PC-9 (cell line): ENCODE measurements around the gene LNX1. TPM values are rescaled to one million over a fixed set of nuclear protein-coding genes. Genes with fewer than 3 reads are reported as not detected.

Experiments
- BruUV-seq: library from RNA; stranded (reverse); fragments of 400-500 nt; replicated peaks from 2 replicates; lab custom pipeline; 2021; lab: Mats Ljungman, UMichigan
- CTCF ChIA-PET: fragments of 300-600 bp; sonication (Branson Sonifier 250); formaldehyde crosslinking; loops from one replicate; lab custom pipeline; 2022; ENCODE audit warnings: antibody characterized with exemption; lab: Charles Lee
- POLR2A ChIA-PET: fragments of 300-600 bp; sonication (Branson Sonifier 250); formaldehyde crosslinking; loops from one replicate; lab custom pipeline; 2022; ENCODE audit warnings: antibody characterized with exemption; ENCODE audit not compliant: unreplicated experiment; lab: Charles Lee
- DNase-seq, 2 experiments: peaks; one replicate each; pipeline versions ENCODE4 v3.0.0 to v3.0.0-alpha.2; 2015 to 2022; ENCODE audit warnings: mixed read lengths in 1 of 2
- H2AFZ ChIP-seq: fragments of 200-600 bp; sonication (generic); 2 replicates; pipeline ENCODE4 v1.8.1; 2017; ENCODE audit warnings: antibody characterized with exemption
- H3F3A ChIP-seq: fragments of 200-600 bp; sonication (generic); 2 replicates; pipeline ENCODE4 v1.8.1; 2017; ENCODE audit warnings: antibody characterized with exemption, mild to moderate bottlenecking, low read depth; ENCODE audit not compliant: insufficient read depth
- H3K27ac ChIP-seq: fragments of 200-600 bp; sonication (generic); 2 replicates; pipeline ENCODE4 v1.6.1; 2016; ENCODE audit warnings: mixed run types
- H3K27me3 ChIP-seq: fragments of 200-600 bp; sonication (generic); 2 replicates; pipeline ENCODE4 v1.6.1; 2016; ENCODE audit warnings: low read depth, mixed run types; ENCODE audit not compliant: insufficient read depth
- H3K36me3 ChIP-seq: fragments of 200-600 bp; sonication (generic); 2 replicates; pipeline ENCODE4 v1.6.1; 2016; ENCODE audit warnings: low read depth, mixed run types
- H3K4me1 ChIP-seq: fragments of 200-600 bp; sonication (generic); replicated peaks from 2 replicates; pipeline ENCODE4 v1.6.1; 2016; ENCODE audit warnings: mixed run types; ENCODE audit not compliant: insufficient read depth
- H3K4me2 ChIP-seq: fragments of 200-600 bp; sonication (generic); 2 replicates; pipeline ENCODE4 v1.6.1; 2017; ENCODE audit warnings: mixed run types
- H3K4me3 ChIP-seq: fragments of 200-600 bp; sonication (generic); 2 replicates; pipeline ENCODE4 v1.6.1; 2016; ENCODE audit warnings: mixed run types
- H3K79me2 ChIP-seq: fragments of 200-600 bp; sonication (generic); 2 replicates; pipeline ENCODE4 v1.6.1; 2017; ENCODE audit warnings: low read depth, mixed run types
- H3K9me2 ChIP-seq: fragments of 200-600 bp; sonication (generic); 2 replicates; pipeline ENCODE4 v1.8.1; 2017; ENCODE audit warnings: mild to moderate bottlenecking; ENCODE audit not compliant: insufficient read depth
- H3K9me3 ChIP-seq: fragments of 200-600 bp; sonication (generic); 2 replicates; pipeline ENCODE4 v1.8.1; 2016; ENCODE audit warnings: low read depth; ENCODE audit not compliant: insufficient read depth
- H4K20me1 ChIP-seq: fragments of 200-600 bp; sonication (generic); 2 replicates; pipeline ENCODE4 v1.8.1; 2017; ENCODE audit not compliant: insufficient read depth
- EZH2 ChIP-seq: fragments of 200-600 bp; sonication (generic); IDR thresholded peaks from 2 replicates; pipeline ENCODE4 v1.8.0; 2017; ENCODE audit warnings: antibody characterized with exemption, low read depth
- intact Hi-C: fragments of 100-400 bp; cut with micrococcal nuclease; formaldehyde crosslinking; loops from one replicate; pipeline ENCODE4 v1.10.0; 2022; ENCODE audit not compliant: unreplicated experiment
- total RNA-seq: library from RNA; stranded (reverse); gene quantifications from 2 replicates; pipeline ENCODE4 v1.2.3, GENCODE V29; 2021
- TF ChIP-seq, protein P1 (sequence below): fragments of 200-600 bp; sonication (generic); conservative IDR thresholded peaks from 2 replicates; pipeline ENCODE4 v1.6.1; 2017; ENCODE audit warnings: mixed run types, antibody characterized with exemption, mild to moderate bottlenecking, moderate library complexity

Gene LNX1
- total RNA-seq, 1 experiment from 2014 or later, result 3.4 TPM

DNA sequence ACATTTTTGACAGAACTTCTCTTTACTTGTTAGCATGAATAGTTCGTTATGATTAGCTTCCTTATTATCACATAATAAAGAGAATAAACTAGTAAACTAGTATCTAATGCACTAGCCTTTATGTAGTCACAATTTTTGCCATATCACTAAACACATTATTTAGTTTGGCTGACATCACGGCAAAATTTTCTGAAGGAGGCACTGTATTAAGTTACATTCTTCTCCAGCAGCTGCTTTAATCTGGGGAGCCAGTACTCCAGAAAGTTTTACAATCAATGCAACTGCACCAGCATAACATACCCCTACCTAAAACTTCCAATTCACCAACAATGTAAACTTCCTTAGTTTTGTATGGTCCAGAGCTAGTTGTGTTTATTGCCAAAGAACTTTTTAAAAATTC, 126.0 kb downstream of the LNX1 start:
- Histone ChIP-seq H3K9me3 (no peaks in the 10 kb centered on the region), H3K27ac (no peak overlapping the region), H2AFZ (no peak overlapping the region), H3K4me2 (no peak overlapping the region), H3K4me3 (no peak overlapping the region), H3K36me3 (peaks cover 3% of the 10 kb centered on the region; the same call in 1 of the 2 replicates), H3K79me2 (no peaks in the 10 kb centered on the region), H3K9me2 (0 out of 2 replicates have a peak, but pooled peaks cover 4% of the 10 kb centered on the region), H3K4me1 (no peaks in the 10 kb centered on the region), H3F3A (peaks cover 9% of the 10 kb centered on the region), H4K20me1 (no peaks in the 10 kb centered on the region), H3K27me3 (no peaks in the 10 kb centered on the region)
- ChIA-PET POLR2A (no interaction called here), CTCF (no interaction called here)
- intact Hi-C loops, result no loop called here
- no TSS peak for BruUV-seq
- DNase-seq, result no peak
- TF ChIP-seq EZH2, result no peak
- TF ChIP-seq, protein P1, sequence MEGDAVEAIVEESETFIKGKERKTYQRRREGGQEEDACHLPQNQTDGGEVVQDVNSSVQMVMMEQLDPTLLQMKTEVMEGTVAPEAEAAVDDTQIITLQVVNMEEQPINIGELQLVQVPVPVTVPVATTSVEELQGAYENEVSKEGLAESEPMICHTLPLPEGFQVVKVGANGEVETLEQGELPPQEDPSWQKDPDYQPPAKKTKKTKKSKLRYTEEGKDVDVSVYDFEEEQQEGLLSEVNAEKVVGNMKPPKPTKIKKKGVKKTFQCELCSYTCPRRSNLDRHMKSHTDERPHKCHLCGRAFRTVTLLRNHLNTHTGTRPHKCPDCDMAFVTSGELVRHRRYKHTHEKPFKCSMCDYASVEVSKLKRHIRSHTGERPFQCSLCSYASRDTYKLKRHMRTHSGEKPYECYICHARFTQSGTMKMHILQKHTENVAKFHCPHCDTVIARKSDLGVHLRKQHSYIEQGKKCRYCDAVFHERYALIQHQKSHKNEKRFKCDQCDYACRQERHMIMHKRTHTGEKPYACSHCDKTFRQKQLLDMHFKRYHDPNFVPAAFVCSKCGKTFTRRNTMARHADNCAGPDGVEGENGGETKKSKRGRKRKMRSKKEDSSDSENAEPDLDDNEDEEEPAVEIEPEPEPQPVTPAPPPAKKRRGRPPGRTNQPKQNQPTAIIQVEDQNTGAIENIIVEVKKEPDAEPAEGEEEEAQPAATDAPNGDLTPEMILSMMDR, result no peak

DNA sequence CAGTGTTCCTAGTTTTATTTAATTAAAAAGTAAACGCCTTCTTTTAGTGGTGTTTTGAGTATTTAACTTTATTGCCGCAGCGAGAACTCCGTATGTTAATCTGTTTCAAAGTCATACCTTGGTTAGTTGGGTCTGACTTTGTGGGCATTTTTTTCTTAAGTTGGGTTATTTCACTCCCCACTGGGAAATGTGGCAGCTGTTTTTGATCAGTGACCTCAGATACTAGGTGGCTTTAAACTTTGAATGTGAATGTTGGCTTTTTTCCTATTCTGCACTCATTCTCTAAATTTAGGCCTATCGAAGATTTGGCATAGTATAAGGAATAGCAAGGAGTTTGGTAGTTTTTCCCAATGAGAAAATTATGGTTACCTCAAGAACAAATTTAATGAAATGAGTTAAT, 127.9 kb downstream of the LNX1 start:
- BruUV-seq, result no TSS peak
- intact Hi-C loops, result no loop called here
- Histone ChIP-seq H3K4me2 (no peak overlapping the region), H3K27ac (no peak overlapping the region), H3K36me3 (peaks cover 9% of the 10 kb centered on the region; the same call in 1 of the 2 replicates), H3K27me3 (no peaks in the 10 kb centered on the region), H3F3A (peaks cover 16% of the 10 kb centered on the region), H3K79me2 (no peaks in the 10 kb centered on the region), H3K4me3 (no peak overlapping the region), H3K4me1 (peaks cover 10% of the 10 kb centered on the region; the same call in 1 of the 2 replicates), H2AFZ (no peak overlapping the region), H4K20me1 (no peaks in the 10 kb centered on the region), H3K9me3 (no peaks in the 10 kb centered on the region), H3K9me2 (0 out of 2 replicates have a peak, but pooled peaks cover 4% of the 10 kb centered on the region)
- ChIA-PET POLR2A (no interaction called here), CTCF (no interaction called here)
- DNase-seq, result no peak
- TF ChIP-seq, protein P1, result no peak
- no peak for TF ChIP-seq EZH2

DNA sequence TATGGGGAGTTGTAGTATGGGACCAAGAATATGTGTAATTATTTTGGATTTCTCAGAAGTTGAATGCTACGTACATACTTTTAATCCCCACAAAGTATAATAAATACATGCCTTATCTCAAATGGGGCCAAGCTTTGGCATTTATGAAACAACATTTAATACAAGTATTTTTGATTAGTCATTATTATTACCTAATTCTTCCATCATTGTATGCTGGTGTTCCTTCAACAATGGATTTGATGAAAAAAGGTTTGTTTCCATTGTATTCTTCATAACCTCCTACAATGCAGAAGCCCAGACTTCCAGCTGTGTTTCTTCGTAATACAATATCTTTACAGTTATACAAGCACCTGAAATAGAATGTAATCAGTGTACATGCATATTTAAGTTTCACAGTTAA, 130.0 kb downstream of the LNX1 start:
- Histone ChIP-seq H2AFZ (no peak overlapping the region), H3K27ac (no peak overlapping the region), H3K4me1 (peaks cover 10% of the 10 kb centered on the region; the same call in 1 of the 2 replicates), H4K20me1 (no peaks in the 10 kb centered on the region), H3K36me3 (peaks cover 9% of the 10 kb centered on the region; the same call in 1 of the 2 replicates), H3K4me3 (no peak overlapping the region), H3K79me2 (no peaks in the 10 kb centered on the region), H3K27me3 (no peaks in the 10 kb centered on the region), H3K9me3 (no peaks in the 10 kb centered on the region), H3K4me2 (no peak overlapping the region), H3F3A (peaks cover 17% of the 10 kb centered on the region), H3K9me2 (0 out of 2 replicates have a peak, but pooled peaks cover 4% of the 10 kb centered on the region)
- BruUV-seq, result no TSS peak
- CTCF ChIA-PET, result no interaction called here
- TF ChIP-seq EZH2, result no peak
- POLR2A ChIA-PET, result no interaction called here
- intact Hi-C loops, result no loop called here
- DNase-seq, result no peak

DNA sequence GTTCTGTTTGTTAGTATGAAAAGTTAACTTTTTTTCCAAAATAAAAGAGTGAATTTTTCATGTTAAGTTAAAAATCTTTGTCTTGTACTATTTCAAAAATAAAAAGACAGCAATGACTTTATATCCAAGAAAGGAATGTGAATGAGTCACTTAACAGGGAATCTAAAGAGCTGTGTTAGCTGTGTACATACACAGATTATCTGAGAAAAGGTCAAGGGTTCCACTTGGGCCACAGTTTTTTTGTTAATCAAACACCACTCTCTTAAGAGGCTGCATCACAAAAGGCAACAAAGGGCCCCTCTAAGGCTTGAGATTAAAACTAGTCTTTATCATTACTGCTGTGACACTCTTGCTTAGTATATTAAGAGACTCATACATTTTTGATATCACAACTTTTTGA, 131.7 kb downstream of the LNX1 start:
- H3K4me3 ChIP-seq, result no peak overlapping the region
- peaks cover 10% of the 10 kb centered on the region; the same call in 1 of the 2 replicates for H3K4me1 ChIP-seq
- no TSS peak for BruUV-seq
- no peaks in the 10 kb centered on the region for H3K27me3 ChIP-seq
- intact Hi-C loops, result no loop called here
- ChIA-PET POLR2A (no interaction called here), CTCF (no interaction called here)
- peaks cover 14% of the 10 kb centered on the region for H3F3A ChIP-seq
- no peak overlapping the region for H3K4me2 ChIP-seq
- H3K9me3 ChIP-seq, result no peaks in the 10 kb centered on the region
- TF ChIP-seq, protein P1, result no peak
- TF ChIP-seq EZH2, result no peak
- peaks cover 17% of the 10 kb centered on the region; the same call in 1 of the 2 replicates for H3K36me3 ChIP-seq
- DNase-seq, result no peak
- H4K20me1 ChIP-seq, result no peaks in the 10 kb centered on the region
- H3K27ac ChIP-seq, result no peak overlapping the region
- no peaks in the 10 kb centered on the region for H3K9me2 ChIP-seq
- no peak overlapping the region for H2AFZ ChIP-seq
- H3K79me2 ChIP-seq, result no peaks in the 10 kb centered on the region
